ELF-1 (cell line): ENCODE measurements around the gene TLR9.

Experiments
- DNase-seq: peaks from one replicate; pipeline ENCODE4 v3.0.0-alpha.2; 2016; ENCODE audit warnings: low read depth, low spot score

The TLR9 gene

GRCh38 chr3:52232279-52233107 is 7.0 kb upstream of the TLR9 start:
- DNase-seq: no peak

- DNase-seq: peak; percentile 67
Observed at GRCh38 chr3:52231502-52232278, 6.2 kb upstream of the TLR9 start.

- DNase-seq: no peak
Observed at GRCh38 chr3:52230889-52231499, 5.5 kb upstream of the TLR9 start.

- DNase-seq: no peak
Observed at GRCh38 chr3:52230461-52230860, 5.0 kb upstream of the TLR9 start.

GRCh38 chr3:52229656-52230055 is 4.2 kb upstream of the TLR9 start:
- DNase-seq: no peak

DNA sequence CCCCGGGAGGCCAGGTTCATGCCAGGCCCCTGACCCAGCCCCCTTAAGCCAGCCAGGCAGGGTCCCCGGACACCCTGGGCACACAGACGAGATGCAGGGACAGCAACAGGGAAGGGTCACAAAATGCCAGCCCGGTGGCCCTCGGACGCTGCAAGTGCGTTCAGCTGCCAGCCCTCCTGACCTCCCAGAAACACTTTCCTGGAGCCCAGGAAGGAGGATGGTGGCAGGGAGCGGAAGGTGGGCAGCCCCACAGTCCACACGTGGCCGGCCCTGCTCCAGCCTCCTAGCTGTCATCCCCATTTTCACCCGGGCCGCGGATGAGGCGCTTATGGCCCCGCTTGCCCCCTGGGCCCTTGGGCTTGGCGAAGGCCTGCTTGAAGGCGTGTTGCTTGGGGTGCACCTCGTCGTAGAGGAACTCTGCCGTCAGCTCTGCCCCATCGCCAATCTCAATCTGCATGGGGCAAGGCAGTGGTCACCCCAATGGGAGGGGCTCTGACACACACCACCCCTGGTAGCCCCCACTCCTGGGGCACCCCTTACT is 3.4 kb upstream of the TLR9 start:
- no peak for DNase-seq

DNA sequence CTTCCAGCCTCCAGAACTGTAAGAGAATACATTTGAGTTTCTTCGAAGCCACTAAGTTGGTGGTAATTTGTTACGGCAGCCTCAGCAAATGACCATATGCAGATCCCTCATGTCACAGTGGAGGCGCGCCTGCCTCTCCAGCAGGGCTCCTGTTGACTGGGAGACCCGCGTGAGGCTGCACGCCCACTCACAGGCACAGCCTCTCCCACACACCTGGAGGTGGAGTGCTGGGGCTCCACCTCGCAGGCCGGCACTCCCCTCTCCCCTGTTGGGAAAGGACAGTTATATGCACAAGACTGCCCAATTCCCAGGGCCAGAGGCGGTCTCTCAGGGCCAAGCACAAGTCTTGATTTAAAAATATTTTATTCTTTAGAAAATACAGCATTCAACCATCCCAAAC is 2.8 kb upstream of the TLR9 start:
- DNase-seq: no peak

DNA sequence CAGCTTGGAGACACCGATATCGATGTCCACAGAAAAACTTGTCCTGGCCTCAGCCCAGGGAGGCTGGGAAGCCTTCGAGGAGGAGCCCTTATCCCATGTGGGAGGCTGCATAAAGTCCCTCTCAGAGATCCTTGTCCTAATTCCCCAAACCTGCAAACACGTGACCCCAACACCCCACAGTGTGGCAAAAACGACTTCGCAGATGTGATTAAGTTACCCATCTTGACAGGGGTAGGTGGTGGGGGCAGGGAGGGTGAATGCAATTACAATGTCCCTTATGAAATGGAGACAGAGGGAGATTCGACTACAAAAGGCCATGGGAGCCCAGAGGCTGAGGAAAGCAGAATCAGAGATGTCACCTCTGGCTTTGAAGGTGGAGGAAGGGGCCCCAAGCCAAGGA is 2.3 kb upstream of the TLR9 start:
- DNase-seq: no peak

- no peak for DNase-seq
Observed at GRCh38 chr3:52227117-52227516, 1.7 kb upstream of the TLR9 start.

- no peak for DNase-seq
Observed at GRCh38 chr3:52226229-52226817, 878 bp upstream of the TLR9 start.

GRCh38 chr3:52223449-52224408 is 1.7 kb downstream of the TLR9 start:
- no peak for DNase-seq

GRCh38 chr3:52222319-52223221 is 2.9 kb downstream of the TLR9 start:
- DNase-seq: no peak

DNA sequence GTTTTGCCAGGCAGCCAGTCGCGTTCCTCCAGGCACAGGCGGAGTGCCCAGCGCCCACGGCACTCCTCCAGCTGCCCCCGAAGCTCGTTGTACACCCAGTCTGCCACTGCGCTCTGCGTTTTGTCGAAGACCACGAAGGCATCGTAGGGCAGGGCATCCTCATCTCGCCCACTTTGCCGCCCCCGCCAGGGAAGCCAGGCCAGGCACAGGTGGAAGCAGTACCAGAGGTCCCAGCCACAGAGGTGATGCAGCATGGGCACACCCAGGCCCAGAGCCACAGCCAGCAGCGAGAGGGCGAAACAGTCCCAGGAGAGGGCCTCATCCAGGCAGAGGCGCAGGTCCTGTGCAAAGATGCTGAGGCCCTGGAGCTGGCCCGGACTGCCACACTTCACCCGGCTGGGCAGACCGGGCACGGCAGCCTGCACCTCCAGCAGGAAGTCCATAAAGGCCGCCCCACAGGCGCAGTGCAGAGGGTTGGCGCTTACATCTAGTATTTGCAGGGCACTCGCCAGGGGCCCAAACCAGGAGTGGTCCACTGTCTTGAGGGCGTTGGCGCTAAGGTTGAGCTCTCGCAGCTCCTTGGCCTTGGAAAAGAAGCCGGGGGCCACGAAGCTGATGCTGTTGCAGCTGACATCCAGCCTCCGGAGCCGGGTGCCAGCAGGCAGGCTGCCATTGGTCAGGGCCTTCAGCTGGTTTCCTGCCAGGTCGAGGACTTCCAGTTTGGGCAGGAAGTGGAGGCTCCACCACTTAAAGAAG is 3.7 kb downstream of the TLR9 start:
- no peak for DNase-seq

- no peak for DNase-seq
Observed at GRCh38 chr3:52221141-52221562, 4.3 kb downstream of the TLR9 start.

GRCh38 chr3:52220380-52221026 is 4.9 kb downstream of the TLR9 start:
- DNase-seq: peak; percentile 92

GRCh38 chr3:52218937-52219650 is 6.4 kb downstream of the TLR9 start:
- peak; percentile 80 for DNase-seq

- DNase-seq: no peak
Observed at GRCh38 chr3:52218454-52218853, 7.0 kb downstream of the TLR9 start.

DNA sequence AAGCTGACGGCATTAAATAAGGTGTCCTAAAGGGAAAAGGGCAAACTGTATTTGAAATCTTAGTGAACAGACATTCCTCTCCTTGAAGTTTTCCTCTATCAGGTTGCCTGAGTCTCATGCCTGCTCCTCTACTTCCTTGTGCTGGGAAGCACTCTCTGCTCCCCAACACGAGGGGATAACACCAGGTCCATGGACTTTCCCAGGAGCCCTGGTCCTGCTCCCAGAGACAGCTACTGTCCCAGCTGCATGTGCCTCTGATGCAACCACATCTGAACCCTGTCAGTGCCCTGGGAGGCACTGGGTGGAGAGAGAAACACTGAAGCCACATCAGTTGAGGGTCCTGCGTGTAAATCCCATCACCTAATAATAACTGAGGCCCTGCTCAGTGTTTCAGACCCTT is 7.4 kb downstream of the TLR9 start:
- no peak for DNase-seq
